ENCODE results near the gene ERC1. TPM values are rescaled to one million over a fixed set of nuclear protein-coding genes. Genes with fewer than 3 reads are reported as not detected.

ERC1 gene
- total RNA-seq, 2 donors from 2014 or later: 40.3 to 43.0 TPM

DNA sequence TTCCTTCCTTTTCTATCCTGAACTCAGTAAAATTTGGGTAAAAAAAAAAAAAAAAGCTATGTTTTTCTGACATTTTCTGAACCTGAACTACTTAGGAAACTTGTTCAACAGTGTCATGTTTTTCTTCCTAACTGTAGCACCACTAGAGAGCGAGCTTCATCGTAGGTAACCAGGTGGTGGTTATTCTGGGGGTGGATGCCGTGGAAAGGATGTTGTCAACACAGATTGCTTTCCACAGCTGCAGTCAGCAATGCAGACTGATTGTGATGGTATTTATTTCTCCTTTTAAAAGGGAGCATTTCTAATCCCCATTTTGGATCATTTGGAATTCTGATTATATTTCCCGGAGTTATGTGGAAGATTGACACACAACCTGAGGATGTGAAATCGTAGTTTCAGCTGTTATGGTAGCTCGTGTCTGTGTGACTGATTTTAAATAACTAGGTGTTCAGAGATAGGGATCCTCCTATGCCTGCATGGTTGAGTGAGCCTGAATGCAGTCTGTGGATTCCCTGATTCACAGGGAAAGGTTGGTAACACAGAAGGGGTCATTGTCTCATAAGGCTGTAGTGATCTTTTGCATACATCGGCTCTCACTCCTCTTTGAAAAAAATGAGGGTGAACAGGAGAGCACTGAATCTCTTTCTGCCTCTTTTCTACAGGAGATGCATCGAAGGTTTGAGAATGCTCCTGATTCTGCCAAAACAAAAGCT lies 113.2 kb downstream of the ERC1 start:
- no peak for DNase-seq (ENCODE audit: low spot score)
- Histone ChIP-seq H3K36me3 (no peaks in the 10 kb centered on the region), H3K9me3 (no peaks in the 10 kb centered on the region), H3K27me3 (no peaks in the 10 kb centered on the region), H3K4me3 (no peak overlapping the region), H3K27ac (no peak overlapping the region), H3K4me1 (peaks cover 0 to 4% of the 10 kb centered on the region in 2 donors)
- TF ChIP-seq, protein P1, sequence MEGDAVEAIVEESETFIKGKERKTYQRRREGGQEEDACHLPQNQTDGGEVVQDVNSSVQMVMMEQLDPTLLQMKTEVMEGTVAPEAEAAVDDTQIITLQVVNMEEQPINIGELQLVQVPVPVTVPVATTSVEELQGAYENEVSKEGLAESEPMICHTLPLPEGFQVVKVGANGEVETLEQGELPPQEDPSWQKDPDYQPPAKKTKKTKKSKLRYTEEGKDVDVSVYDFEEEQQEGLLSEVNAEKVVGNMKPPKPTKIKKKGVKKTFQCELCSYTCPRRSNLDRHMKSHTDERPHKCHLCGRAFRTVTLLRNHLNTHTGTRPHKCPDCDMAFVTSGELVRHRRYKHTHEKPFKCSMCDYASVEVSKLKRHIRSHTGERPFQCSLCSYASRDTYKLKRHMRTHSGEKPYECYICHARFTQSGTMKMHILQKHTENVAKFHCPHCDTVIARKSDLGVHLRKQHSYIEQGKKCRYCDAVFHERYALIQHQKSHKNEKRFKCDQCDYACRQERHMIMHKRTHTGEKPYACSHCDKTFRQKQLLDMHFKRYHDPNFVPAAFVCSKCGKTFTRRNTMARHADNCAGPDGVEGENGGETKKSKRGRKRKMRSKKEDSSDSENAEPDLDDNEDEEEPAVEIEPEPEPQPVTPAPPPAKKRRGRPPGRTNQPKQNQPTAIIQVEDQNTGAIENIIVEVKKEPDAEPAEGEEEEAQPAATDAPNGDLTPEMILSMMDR (IDR thresholded peaks at IDR 0.05): no peak

DNA sequence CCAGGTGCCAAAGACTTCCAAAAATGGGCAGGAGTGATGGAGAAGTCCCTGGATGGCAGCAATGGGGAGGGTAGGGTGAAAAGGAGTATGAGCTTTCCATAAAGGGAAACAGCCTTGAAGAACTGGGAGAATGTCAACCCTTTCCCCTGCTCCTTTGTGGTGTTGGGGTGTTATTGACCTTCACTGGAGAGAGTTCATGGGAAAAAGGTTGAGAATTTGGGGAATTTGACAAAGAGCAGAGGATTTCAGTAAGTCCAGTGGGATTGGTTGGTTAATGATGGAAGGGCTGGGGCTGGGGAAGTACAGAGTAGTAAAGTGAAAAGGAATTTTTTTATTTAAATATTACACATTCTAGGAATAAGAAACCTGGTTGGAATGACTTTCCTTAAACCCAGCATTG lies 116.6 kb downstream of the ERC1 start:
- TF ChIP-seq, protein P1 (IDR thresholded peaks at IDR 0.05): no peak
- Histone ChIP-seq H3K36me3 (peaks cover 5% of the 10 kb centered on the region), H3K4me3 (no peak overlapping the region), H3K9me3 (no peaks in the 10 kb centered on the region), H3K4me1 (peaks cover 0 to 4% of the 10 kb centered on the region in 2 donors), H3K27me3 (no peaks in the 10 kb centered on the region), H3K27ac (no peak overlapping the region)
- no peak for DNase-seq (ENCODE audit: low spot score)

DNA sequence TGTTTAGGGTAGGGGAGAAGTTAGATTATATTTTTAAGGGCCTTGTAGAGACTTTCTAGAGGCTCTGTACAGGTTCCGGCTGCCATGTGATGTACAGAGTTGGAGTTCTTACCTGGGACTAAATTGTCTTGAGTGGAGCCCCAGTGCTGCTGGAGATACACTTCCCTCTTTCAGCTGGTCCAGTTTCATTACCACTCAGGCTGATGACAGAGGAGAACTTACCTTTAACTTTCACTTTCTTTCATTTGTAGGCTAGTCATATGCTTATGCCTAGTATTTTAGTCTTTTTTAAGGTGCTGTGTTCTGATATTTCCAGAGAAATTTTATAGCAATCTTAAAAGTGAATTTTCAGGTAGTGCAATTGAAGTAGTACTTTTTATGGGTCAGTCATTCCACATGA lies 117.3 kb downstream of the ERC1 start:
- Histone ChIP-seq H3K27ac (no peak overlapping the region), H3K9me3 (no peaks in the 10 kb centered on the region), H3K4me1 (peaks cover 0 to 4% of the 10 kb centered on the region in 2 donors), H3K4me3 (no peak overlapping the region), H3K27me3 (no peaks in the 10 kb centered on the region), H3K36me3 (peaks cover 5% of the 10 kb centered on the region)
- no peak for DNase-seq (ENCODE audit: low spot score)
- TF ChIP-seq, protein P1 (IDR thresholded peaks at IDR 0.05): no peak

DNA sequence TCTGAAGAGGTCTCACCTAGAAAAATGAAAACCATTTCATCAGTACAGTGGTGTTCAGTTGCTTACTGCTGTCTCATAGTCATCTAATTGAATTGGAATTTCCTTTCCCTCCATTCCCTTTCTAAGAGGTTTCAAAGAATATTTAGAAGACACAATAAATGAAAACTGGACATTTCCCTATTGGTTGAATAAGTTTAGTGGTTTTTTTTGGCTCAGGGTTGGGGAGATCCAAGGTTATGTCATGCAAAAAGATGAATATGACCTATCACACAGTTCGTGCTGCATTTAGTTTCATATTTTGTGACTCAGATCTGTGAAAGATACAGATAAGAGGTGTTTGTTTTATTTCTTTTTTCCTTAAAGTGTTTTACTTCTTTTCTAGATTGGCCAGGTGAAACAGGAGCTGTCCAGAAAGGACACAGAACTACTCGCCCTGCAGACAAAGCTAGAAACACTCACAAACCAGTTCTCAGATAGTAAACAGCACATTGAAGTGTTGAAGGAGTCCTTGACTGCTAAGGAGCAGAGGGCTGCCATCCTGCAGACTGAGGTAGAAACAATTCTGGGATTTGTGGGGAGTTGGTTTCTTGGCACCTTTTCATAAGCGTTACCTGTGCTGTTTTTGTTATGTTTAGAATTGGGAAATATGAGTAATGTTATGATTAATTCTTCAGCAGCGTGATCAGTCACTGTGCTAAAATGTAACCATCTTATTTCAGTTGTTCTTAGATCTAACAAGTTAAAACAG lies 124.6 kb downstream of the ERC1 start:
- no peak for DNase-seq (ENCODE audit: low spot score)
- TF ChIP-seq, protein P1 (IDR thresholded peaks at IDR 0.05): no peak
- no peaks in the 10 kb centered on the region for H3K9me3 ChIP-seq
- no peaks in the 10 kb centered on the region for H3K27me3 ChIP-seq
- peaks cover 0 to 3% of the 10 kb centered on the region in 2 donors for H3K4me1 ChIP-seq
- no peak overlapping the region for H3K27ac ChIP-seq
- peaks cover 3% of the 10 kb centered on the region for H3K36me3 ChIP-seq
- H3K4me3 ChIP-seq: no peak overlapping the region

DNA sequence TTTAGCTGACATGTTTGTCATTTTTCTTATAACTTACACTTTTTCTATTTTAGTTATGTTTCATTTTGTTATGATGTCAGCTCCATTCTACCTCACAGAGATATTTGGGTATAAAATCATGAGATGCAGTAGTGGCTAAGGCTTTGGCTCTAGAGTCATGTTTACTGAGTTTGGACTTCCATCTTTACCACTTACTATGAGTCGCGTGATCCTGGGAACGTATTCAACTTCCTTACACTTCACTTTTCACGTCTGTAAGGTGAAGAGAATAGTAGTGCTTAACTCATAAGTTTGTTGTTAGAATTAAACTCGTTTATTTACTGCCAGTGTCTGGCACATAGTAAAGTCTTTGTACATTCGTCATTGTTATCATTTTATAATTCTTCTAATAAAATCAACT lies 126.3 kb downstream of the ERC1 start:
- no peaks in the 10 kb centered on the region for H3K36me3 ChIP-seq
- peaks cover 0 to 3% of the 10 kb centered on the region in 2 donors for H3K4me1 ChIP-seq
- no peak overlapping the region for H3K27ac ChIP-seq
- DNase-seq (ENCODE audit: low spot score): no peak
- no peak overlapping the region for H3K4me3 ChIP-seq
- no peaks in the 10 kb centered on the region for H3K9me3 ChIP-seq
- H3K27me3 ChIP-seq: no peaks in the 10 kb centered on the region
- TF ChIP-seq, protein P1 (IDR thresholded peaks at IDR 0.05): no peak

All from right atrium auricular region (tissue), 2 donors.